Transverse colon (tissue), 4 donors: ENCODE data around the gene NEK2.
A peak's percentile ranks its signal among the peaks of the same experiment; 100 is the strongest.

Experiments used
- EP300 ChIP-seq: sonication (generic); formaldehyde crosslinking; IDR thresholded peaks from one replicate; pipeline ENCODE4 v1.6.1; 2017; ENCODE audit warnings: antibody characterized with exemption, low read depth
- POLR2A ChIP-seq: fragments of 450-650 bp; IDR thresholded peaks from one replicate; pipeline ENCODE4 v1.6.1; 2016; ENCODE audit warnings: antibody characterized with exemption, mild to moderate bottlenecking, moderate library complexity
- POLR2AphosphoS5 ChIP-seq, 3 donors: sonication (generic); formaldehyde crosslinking; IDR thresholded peaks; one replicate each; pipeline ENCODE4 v1.6.1; 2016; ENCODE audit warnings: antibody characterized with exemption in 3 of 3
- TF ChIP-seq, protein P1 (sequence below), 5 experiments: fragments of 200-600 bp in 3 of 5; fragments of 450-650 bp in 2 of 5; sonication (generic) in 3 of 5; IDR thresholded peaks; 1 replicate in 2 of 5; 2 replicates in 3 of 5; pipeline ENCODE4 v1.5.1; 2016 to 2017; ENCODE audit warnings: antibody characterized with exemption in 5 of 5, inconsistent platforms in 3 of 5, mild to moderate bottlenecking in 2 of 5, moderate library complexity in 1 of 5

DNA sequence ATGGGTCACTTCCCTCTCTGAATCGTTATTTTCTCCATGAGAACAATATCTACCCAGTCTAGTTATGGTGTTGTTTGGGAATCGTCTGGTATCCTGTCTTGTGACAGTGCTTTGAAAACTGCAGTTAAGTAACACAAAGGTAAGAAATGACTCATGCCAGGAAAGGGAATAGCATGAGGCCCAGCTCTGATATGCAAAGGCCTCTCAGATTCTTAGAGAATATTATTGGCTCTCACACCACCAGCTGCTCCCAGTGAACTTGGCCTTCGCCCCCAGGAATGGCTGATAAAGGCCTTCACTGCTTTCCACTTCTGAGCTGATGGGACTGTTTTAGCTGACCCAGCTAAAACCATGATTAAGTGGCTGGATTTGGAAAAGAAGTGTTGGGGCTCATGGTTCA is 27.1 kb downstream of the NEK2 start:
- no peak for TF ChIP-seq EP300
- peak in 2 of 3 donors; percentile 62 to 72 for TF ChIP-seq POLR2AphosphoS5 (IDR thresholded peaks at IDR 0.05)
- TF ChIP-seq POLR2A, result no peak
- TF ChIP-seq, protein P1, sequence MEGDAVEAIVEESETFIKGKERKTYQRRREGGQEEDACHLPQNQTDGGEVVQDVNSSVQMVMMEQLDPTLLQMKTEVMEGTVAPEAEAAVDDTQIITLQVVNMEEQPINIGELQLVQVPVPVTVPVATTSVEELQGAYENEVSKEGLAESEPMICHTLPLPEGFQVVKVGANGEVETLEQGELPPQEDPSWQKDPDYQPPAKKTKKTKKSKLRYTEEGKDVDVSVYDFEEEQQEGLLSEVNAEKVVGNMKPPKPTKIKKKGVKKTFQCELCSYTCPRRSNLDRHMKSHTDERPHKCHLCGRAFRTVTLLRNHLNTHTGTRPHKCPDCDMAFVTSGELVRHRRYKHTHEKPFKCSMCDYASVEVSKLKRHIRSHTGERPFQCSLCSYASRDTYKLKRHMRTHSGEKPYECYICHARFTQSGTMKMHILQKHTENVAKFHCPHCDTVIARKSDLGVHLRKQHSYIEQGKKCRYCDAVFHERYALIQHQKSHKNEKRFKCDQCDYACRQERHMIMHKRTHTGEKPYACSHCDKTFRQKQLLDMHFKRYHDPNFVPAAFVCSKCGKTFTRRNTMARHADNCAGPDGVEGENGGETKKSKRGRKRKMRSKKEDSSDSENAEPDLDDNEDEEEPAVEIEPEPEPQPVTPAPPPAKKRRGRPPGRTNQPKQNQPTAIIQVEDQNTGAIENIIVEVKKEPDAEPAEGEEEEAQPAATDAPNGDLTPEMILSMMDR (IDR thresholded peaks at IDR 0.05), result no peak
